Fibroblast of lung (primary cell): Measurements from ENCODE around the gene PCSK4. TPM values are rescaled to one million over a fixed set of nuclear protein-coding genes. Genes with fewer than 3 reads are reported as not detected.

Experiments
- DNase-seq, 2 donors: peaks; one replicate each; pipeline versions ENCODE4 v3.0.0 to v3.0.0-alpha.2; 2010; ENCODE audit warnings: low read depth in 2 of 2
- H2AFZ ChIP-seq: 2 replicates; pipeline ENCODE4 v1.5.1; 2012; ENCODE audit warnings: low read length, control low read depth, inconsistent platforms
- H3K27ac ChIP-seq: 2 replicates; pipeline ENCODE4 v1.5.1; 2011; ENCODE audit warnings: low read length, control low read depth; ENCODE audit not compliant: insufficient read depth
- H3K27me3 ChIP-seq: 2 replicates; pipeline ENCODE4 v1.5.1; 2011; ENCODE audit warnings: mild to moderate bottlenecking, low read length; ENCODE audit not compliant: control insufficient read depth, insufficient read depth
- H3K36me3 ChIP-seq: 2 replicates; pipeline ENCODE4 v1.5.1; 2011; ENCODE audit warnings: low read length; ENCODE audit not compliant: control insufficient read depth, insufficient read depth
- H3K4me1 ChIP-seq: 2 replicates; pipeline ENCODE4 v1.5.1; 2011; ENCODE audit warnings: low read length; ENCODE audit not compliant: control insufficient read depth, insufficient read depth; ENCODE audit errors: extremely low read depth
- H3K4me2 ChIP-seq: 2 replicates; pipeline ENCODE4 v1.5.1; 2011; ENCODE audit warnings: low read length, control low read depth; ENCODE audit not compliant: insufficient read depth; ENCODE audit errors: extremely low read depth
- H3K4me3 ChIP-seq, 4 experiments: fragments of 200-600 bp in 1 of 4; sonication (generic) in 1 of 4; replicated peaks in 1 of 4; 2 replicates each; pipeline ENCODE4 v1.5.1; 2011 to 2016; ENCODE audit warnings: low read length in 4 of 4, low read depth in 3 of 4, mild to moderate bottlenecking in 3 of 4, control low read depth in 2 of 4, inconsistent platforms in 1 of 4, mixed read lengths in 1 of 4; ENCODE audit not compliant: insufficient read depth in 1 of 4; ENCODE audit errors: control extremely low read depth in 1 of 4
- H3K79me2 ChIP-seq: 2 replicates; pipeline ENCODE4 v1.5.1; 2012; ENCODE audit warnings: mild to moderate bottlenecking, low read length, inconsistent platforms; ENCODE audit not compliant: control insufficient read depth, insufficient read depth
- H3K9ac ChIP-seq: 2 replicates; pipeline ENCODE4 v1.5.1; 2011; ENCODE audit warnings: mild to moderate bottlenecking, low read length, control low read depth; ENCODE audit not compliant: insufficient read depth
- H3K9me3 ChIP-seq: 2 replicates; pipeline ENCODE4 v1.5.1; 2012; ENCODE audit warnings: low read depth, low read length; ENCODE audit not compliant: control insufficient read depth, insufficient read depth
- H4K20me1 ChIP-seq: 2 replicates; pipeline ENCODE4 v1.5.1; 2011; ENCODE audit warnings: low read length; ENCODE audit not compliant: control insufficient read depth, insufficient read depth; ENCODE audit errors: extremely low read depth
- EZH2 ChIP-seq: IDR thresholded peaks from 2 replicates; pipeline ENCODE4 v1.5.1; 2012; ENCODE audit warnings: low read length, control low read depth, mild to moderate bottlenecking; ENCODE audit errors: missing control alignments
- polyA plus RNA-seq, 2 donors: library from polyadenylated mRNA; depleted of rRNA in 1 of 2; stranded (reverse) in 1 of 2; unstranded in 1 of 2; fragments of >200 nt; gene quantifications; 2 replicates each; pipeline ENCODE4 v1.2.1, GENCODE V29; 2011 to 2012; ENCODE audit warnings: missing spikeins in 1 of 2
- total RNA-seq: library from RNA; depleted of rRNA; stranded (reverse); fragments of >200 nt; gene quantifications from 2 replicates; pipeline ENCODE4 v1.2.1, GENCODE V29; 2014
- TF ChIP-seq, protein P1 (sequence below), 2 donors: IDR thresholded peaks in 1 of 2; conservative IDR thresholded peaks in 1 of 2; 1 replicate in 1 of 2; 2 replicates in 1 of 2; pipeline ENCODE4 v1.5.1; 2011 to 2012; ENCODE audit warnings: low read length in 2 of 2, control low read depth in 1 of 2, inconsistent platforms in 1 of 2, low read depth in 1 of 2, mild to moderate bottlenecking in 1 of 2

The PCSK4 gene
- total and polyA plus RNA-seq, 2 donors (not counting 1 experiment from before 2014, with no cell fraction given), result 0.28 to 3.5 TPM

DNA sequence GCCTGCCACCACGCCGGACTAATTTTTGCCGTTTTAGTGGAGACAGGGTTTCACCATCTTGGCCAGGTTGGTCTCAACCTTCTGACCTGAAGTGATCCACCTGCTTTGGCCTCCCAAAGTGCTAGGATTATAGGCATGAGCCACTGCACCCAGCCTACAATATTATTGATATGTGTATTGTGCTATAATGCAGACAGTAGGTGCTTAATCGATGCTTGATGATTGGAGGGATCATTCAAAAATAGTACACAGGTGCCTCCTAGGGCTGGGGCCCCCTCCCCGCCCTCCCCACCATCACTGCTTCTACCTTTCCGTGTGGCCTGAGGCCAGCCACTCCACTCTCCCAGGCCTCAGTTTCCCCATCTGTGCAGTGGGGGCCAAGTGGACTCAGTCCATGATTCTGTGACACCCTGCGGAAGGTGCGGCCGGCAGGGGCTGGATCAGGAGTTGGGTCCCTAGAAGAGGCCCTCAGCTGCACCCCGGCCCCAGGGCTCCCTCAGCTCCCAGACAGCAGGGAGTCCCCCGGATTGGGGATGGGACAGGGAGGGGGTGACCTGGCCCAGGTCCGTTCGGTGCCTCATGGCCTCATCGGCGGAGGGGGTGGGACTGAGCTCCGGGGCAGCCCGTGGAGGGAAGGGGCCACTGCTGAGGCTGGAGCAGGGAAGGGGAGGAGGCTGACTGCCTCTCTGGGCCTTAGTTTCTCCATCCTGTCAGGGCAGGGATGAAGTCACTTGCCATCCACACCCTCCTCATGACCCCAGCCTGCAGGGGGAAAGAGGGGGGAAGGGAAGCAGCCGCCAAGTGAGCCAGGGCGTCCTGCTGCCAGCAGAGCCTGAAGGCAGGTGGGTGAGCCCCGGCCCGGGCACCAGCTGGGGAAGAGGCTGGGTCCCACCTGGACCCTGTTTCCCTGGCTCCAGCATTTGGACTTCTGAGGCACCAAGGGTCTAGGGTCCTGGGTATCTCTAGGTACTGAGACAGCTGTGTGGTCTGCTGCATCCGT is 21.5 kb upstream of the PCSK4 start:
- no peak for DNase-seq
- no peak for TF ChIP-seq EZH2
- TF ChIP-seq, protein P1, sequence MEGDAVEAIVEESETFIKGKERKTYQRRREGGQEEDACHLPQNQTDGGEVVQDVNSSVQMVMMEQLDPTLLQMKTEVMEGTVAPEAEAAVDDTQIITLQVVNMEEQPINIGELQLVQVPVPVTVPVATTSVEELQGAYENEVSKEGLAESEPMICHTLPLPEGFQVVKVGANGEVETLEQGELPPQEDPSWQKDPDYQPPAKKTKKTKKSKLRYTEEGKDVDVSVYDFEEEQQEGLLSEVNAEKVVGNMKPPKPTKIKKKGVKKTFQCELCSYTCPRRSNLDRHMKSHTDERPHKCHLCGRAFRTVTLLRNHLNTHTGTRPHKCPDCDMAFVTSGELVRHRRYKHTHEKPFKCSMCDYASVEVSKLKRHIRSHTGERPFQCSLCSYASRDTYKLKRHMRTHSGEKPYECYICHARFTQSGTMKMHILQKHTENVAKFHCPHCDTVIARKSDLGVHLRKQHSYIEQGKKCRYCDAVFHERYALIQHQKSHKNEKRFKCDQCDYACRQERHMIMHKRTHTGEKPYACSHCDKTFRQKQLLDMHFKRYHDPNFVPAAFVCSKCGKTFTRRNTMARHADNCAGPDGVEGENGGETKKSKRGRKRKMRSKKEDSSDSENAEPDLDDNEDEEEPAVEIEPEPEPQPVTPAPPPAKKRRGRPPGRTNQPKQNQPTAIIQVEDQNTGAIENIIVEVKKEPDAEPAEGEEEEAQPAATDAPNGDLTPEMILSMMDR (conservative IDR thresholded peaks at IDR 0.05 in 1 of 2, IDR thresholded peaks at IDR 0.05 in 1 of 2; ENCODE audit: low read depth in 1 of 2, low read length in 2 of 2), result no peak
- Histone ChIP-seq H3K27ac (no peak overlapping the region), H2AFZ (no peak overlapping the region), H3K9me3 (no peaks in the 10 kb centered on the region), H3K27me3 (no peaks in the 10 kb centered on the region), H3K36me3 (no peaks in the 10 kb centered on the region), H3K9ac (no peak overlapping the region), H3K79me2 (no peaks in the 10 kb centered on the region), H3K4me1 (no peaks in the 10 kb centered on the region), H3K4me3 (peak overlapping the region in 3 of 4 experiments; percentile 2 to 67 (median 12)), H4K20me1 (no peaks in the 10 kb centered on the region), H3K4me2 (no peak overlapping the region)

DNA sequence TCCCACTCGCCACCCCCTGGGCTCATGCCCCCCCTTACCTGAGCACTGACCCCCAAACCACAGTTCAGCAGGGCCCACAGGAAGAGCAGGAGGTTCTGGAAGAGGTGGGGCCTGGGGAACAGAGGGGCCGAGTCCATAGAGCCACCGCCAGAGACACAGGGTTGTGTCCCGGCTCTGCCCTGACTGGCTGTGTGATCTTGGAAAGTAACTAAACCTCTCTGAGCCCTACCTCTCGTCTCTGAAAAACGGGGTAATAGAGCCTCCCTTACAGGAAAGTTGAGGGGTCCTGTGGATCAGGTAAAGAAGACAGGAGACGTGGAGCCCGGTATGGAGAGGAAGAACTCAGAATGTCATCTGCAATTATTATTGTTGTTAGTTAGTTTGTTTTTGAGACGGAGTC is 20.7 kb upstream of the PCSK4 start:
- Histone ChIP-seq H3K9me3 (no peaks in the 10 kb centered on the region), H4K20me1 (no peaks in the 10 kb centered on the region), H2AFZ (no peak overlapping the region), H3K4me1 (no peaks in the 10 kb centered on the region), H3K9ac (no peak overlapping the region), H3K36me3 (no peaks in the 10 kb centered on the region), H3K4me3 (no peak overlapping the region), H3K27me3 (no peaks in the 10 kb centered on the region), H3K27ac (no peak overlapping the region), H3K4me2 (no peak overlapping the region), H3K79me2 (no peaks in the 10 kb centered on the region)
- TF ChIP-seq, protein P1 (conservative IDR thresholded peaks at IDR 0.05 in 1 of 2, IDR thresholded peaks at IDR 0.05 in 1 of 2; ENCODE audit: low read depth in 1 of 2, low read length in 2 of 2), result no peak
- TF ChIP-seq EZH2, result no peak
- no peak for DNase-seq

DNA sequence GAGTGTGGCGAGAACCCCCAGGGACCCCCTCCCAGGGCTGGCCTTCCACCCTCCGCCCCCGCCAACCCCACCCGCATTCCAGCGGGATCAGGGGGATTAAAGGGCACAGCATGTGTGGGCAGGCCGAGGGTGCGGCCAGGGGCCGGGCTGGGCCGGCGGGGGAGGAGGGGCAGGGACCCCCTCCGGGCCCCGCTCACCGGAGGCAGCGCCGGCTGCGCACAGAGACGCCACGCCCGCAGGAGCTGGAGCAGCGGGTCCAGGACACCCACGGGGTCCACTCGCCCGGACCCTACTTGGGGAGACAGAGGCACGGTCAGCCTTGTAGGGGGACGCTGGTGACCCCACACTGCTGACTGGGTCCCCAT is 20.3 kb upstream of the PCSK4 start:
- no peak overlapping the region for H3K9ac ChIP-seq
- H4K20me1 ChIP-seq, result no peaks in the 10 kb centered on the region
- no peaks in the 10 kb centered on the region for H3K27me3 ChIP-seq
- no peaks in the 10 kb centered on the region for H3K79me2 ChIP-seq
- no peaks in the 10 kb centered on the region for H3K36me3 ChIP-seq
- TF ChIP-seq, protein P1 (conservative IDR thresholded peaks at IDR 0.05 in 1 of 2, IDR thresholded peaks at IDR 0.05 in 1 of 2; ENCODE audit: low read depth in 1 of 2, low read length in 2 of 2), result no peak
- TF ChIP-seq EZH2, result no peak
- H3K4me3 ChIP-seq, result no peak overlapping the region
- H3K9me3 ChIP-seq, result no peaks in the 10 kb centered on the region
- no peak overlapping the region for H2AFZ ChIP-seq
- H3K27ac ChIP-seq, result no peak overlapping the region
- DNase-seq, result no peak
- H3K4me2 ChIP-seq, result no peak overlapping the region
- H3K4me1 ChIP-seq, result no peaks in the 10 kb centered on the region
